Measurements from ENCODE around the gene TCFL5.

The TCFL5 gene

GRCh38 chr20:62804021-62804626, 57.5 kb downstream of the TCFL5 start:
- DNase-seq (ENCODE audit: extremely low spot score, insufficient read length, low read depth) (no peak), FAIRE-seq (no peak)

GRCh38 chr20:62802026-62802712, 59.5 kb downstream of the TCFL5 start:
- no peak for DNase-seq (ENCODE audit: extremely low spot score, insufficient read length, low read depth)
- no peak for FAIRE-seq

- DNase-seq (ENCODE audit: extremely low spot score, insufficient read length, low read depth) (no peak), FAIRE-seq (no peak)
These were observed 60.2 kb downstream of the TCFL5 start for GRCh38 chr20:62801284-62802010.

GRCh38 chr20:62800314-62801259, 61.0 kb downstream of the TCFL5 start:
- FAIRE-seq (no peak), DNase-seq (ENCODE audit: extremely low spot score, insufficient read length, low read depth) (no peak)

GRCh38 chr20:62799873-62800272, 61.7 kb downstream of the TCFL5 start:
- DNase-seq (ENCODE audit: extremely low spot score, insufficient read length, low read depth), result no peak
- FAIRE-seq, result no peak

- FAIRE-seq, result no peak
- DNase-seq (ENCODE audit: extremely low spot score, insufficient read length, low read depth), result no peak
These were observed 62.2 kb downstream of the TCFL5 start for GRCh38 chr20:62799459-62799858.

GRCh38 chr20:62799036-62799435, 62.6 kb downstream of the TCFL5 start:
- FAIRE-seq, result no peak
- no peak for DNase-seq (ENCODE audit: extremely low spot score, insufficient read length, low read depth)

GRCh38 chr20:62797671-62798532, 63.7 kb downstream of the TCFL5 start:
- FAIRE-seq (no peak), DNase-seq (ENCODE audit: extremely low spot score, insufficient read length, low read depth) (no peak)

- no peak for FAIRE-seq
- DNase-seq (ENCODE audit: extremely low spot score, insufficient read length, low read depth), result no peak
These were observed 64.7 kb downstream of the TCFL5 start for GRCh38 chr20:62796699-62797491.

GRCh38 chr20:62795023-62795761, 66.4 kb downstream of the TCFL5 start:
- no peak for FAIRE-seq
- no peak for DNase-seq (ENCODE audit: extremely low spot score, insufficient read length, low read depth)

- DNase-seq (ENCODE audit: extremely low spot score, insufficient read length, low read depth) (peak; percentile 85), FAIRE-seq (peak; percentile 94)
These were observed 67.5 kb downstream of the TCFL5 start for GRCh38 chr20:62794007-62794724.

- DNase-seq (ENCODE audit: extremely low spot score, insufficient read length, low read depth) (no peak), FAIRE-seq (no peak)
These were observed 67.9 kb downstream of the TCFL5 start for GRCh38 chr20:62793757-62794006.

GRCh38 chr20:62792940-62793756, 68.5 kb downstream of the TCFL5 start:
- DNase-seq (ENCODE audit: extremely low spot score, insufficient read length, low read depth), result no peak
- no peak for FAIRE-seq

GRCh38 chr20:62792182-62792939, 69.3 kb downstream of the TCFL5 start:
- FAIRE-seq (no peak), DNase-seq (ENCODE audit: extremely low spot score, insufficient read length, low read depth) (no peak)

- peak; percentile 63 for FAIRE-seq
- no peak for DNase-seq (ENCODE audit: extremely low spot score, insufficient read length, low read depth)
These were observed 70.1 kb downstream of the TCFL5 start for GRCh38 chr20:62791301-62792181.
